H9 (cell line): ENCODE data around the gene LNX2. TPM values are rescaled to one million over a fixed set of nuclear protein-coding genes. Genes with fewer than 3 reads are reported as not detected.

Experiments
- DNase-seq: peaks from one replicate; pipeline ENCODE4 v3.0.0-alpha.2; 2017
- H2AFZ ChIP-seq: one replicate; pipeline ENCODE4 v1.6.1; 2013; ENCODE audit warnings: mild to moderate bottlenecking, low read length, control low read depth, moderate library complexity
- H2AK5ac ChIP-seq: 2 replicates; pipeline ENCODE4 v1.6.1; 2013; ENCODE audit warnings: low read length, control low read depth, mixed read lengths; ENCODE audit not compliant: insufficient read length
- H2BK120ac ChIP-seq: one replicate; pipeline ENCODE4 v1.6.1; 2013; ENCODE audit warnings: low read depth, mild to moderate bottlenecking, low read length, control low read depth, inconsistent platforms; ENCODE audit not compliant: poor library complexity, severe bottlenecking
- H2BK12ac ChIP-seq: 2 replicates; pipeline ENCODE4 v1.6.1; 2013; ENCODE audit warnings: low read length, control low read depth, mixed read lengths, low read depth; ENCODE audit not compliant: insufficient read length
- H2BK15ac ChIP-seq: 2 replicates; pipeline ENCODE4 v1.6.1; 2013; ENCODE audit warnings: low read depth, low read length, control low read depth
- H2BK20ac ChIP-seq: one replicate; pipeline ENCODE4 v1.6.1; 2013; ENCODE audit warnings: low read depth, mild to moderate bottlenecking, low read length, control low read depth, inconsistent platforms; ENCODE audit not compliant: poor library complexity, severe bottlenecking
- H2BK5ac ChIP-seq: 2 replicates; pipeline ENCODE4 v1.6.1; 2013; ENCODE audit warnings: low read length, control low read depth, mixed read lengths; ENCODE audit not compliant: insufficient read length
- H3K14ac ChIP-seq: 2 replicates; pipeline ENCODE4 v1.6.1; 2013; ENCODE audit warnings: low read length, control low read depth; ENCODE audit not compliant: insufficient read depth
- H3K18ac ChIP-seq: 2 replicates; pipeline ENCODE4 v1.6.1; 2013; ENCODE audit warnings: low read depth, mild to moderate bottlenecking, mixed read lengths, low read length, control low read depth; ENCODE audit not compliant: insufficient read length
- H3K23ac ChIP-seq: 2 replicates; pipeline ENCODE4 v1.6.1; 2013; ENCODE audit warnings: low read length, control low read depth, mixed read lengths, low read depth; ENCODE audit not compliant: insufficient read length
- H3K23me2 ChIP-seq: 2 replicates; pipeline ENCODE4 v1.6.1; 2013; ENCODE audit warnings: low read depth, mild to moderate bottlenecking, mixed read lengths, low read length, control low read depth; ENCODE audit not compliant: insufficient read length, poor library complexity, severe bottlenecking
- H3K27ac ChIP-seq: 2 replicates; pipeline ENCODE4 v1.5.1; 2013; ENCODE audit warnings: low read length, control low read depth, mixed read lengths, low read depth; ENCODE audit not compliant: insufficient read length
- H3K27me3 ChIP-seq: 2 replicates; pipeline ENCODE4 v1.6.1; 2013; ENCODE audit warnings: low read length, control low read depth, inconsistent platforms; ENCODE audit not compliant: insufficient read depth
- H3K4ac ChIP-seq: 2 replicates; pipeline ENCODE4 v1.6.1; 2013; ENCODE audit warnings: low read depth, mild to moderate bottlenecking, control low read depth, inconsistent platforms, low read length, moderate library complexity
- H3K4me1 ChIP-seq: 2 replicates; pipeline ENCODE4 v1.6.1; 2013; ENCODE audit warnings: low read length, control low read depth, inconsistent platforms; ENCODE audit not compliant: insufficient read depth
- H3K4me2 ChIP-seq: 2 replicates; pipeline ENCODE4 v1.6.1; 2013; ENCODE audit warnings: low read length, control low read depth, mixed read lengths; ENCODE audit not compliant: insufficient read length, insufficient read depth
- H3K56ac ChIP-seq: 2 replicates; pipeline ENCODE4 v1.6.1; 2013; ENCODE audit warnings: low read depth, mild to moderate bottlenecking, mixed read lengths, low read length, control low read depth; ENCODE audit not compliant: insufficient read length
- H3K79me1 ChIP-seq: 2 replicates; pipeline ENCODE4 v1.6.1; 2013; ENCODE audit warnings: low read depth, mild to moderate bottlenecking, moderate library complexity, low read length, control low read depth, inconsistent platforms; ENCODE audit not compliant: insufficient read depth, poor library complexity, severe bottlenecking
- H3K79me2 ChIP-seq: 2 replicates; pipeline ENCODE4 v1.6.1; 2013; ENCODE audit warnings: low read length, control low read depth, inconsistent platforms; ENCODE audit not compliant: insufficient read depth
- H3K9ac ChIP-seq: 2 replicates; pipeline ENCODE4 v1.6.1; 2013; ENCODE audit warnings: low read length, control low read depth, mixed read lengths; ENCODE audit not compliant: insufficient read length; ENCODE audit errors: extremely low read depth
- H3K9me3 ChIP-seq: one replicate; pipeline ENCODE4 v1.6.1; 2013; ENCODE audit warnings: low read depth, low read length, inconsistent platforms; ENCODE audit not compliant: control insufficient read depth
- H3T11ph ChIP-seq: one replicate; pipeline ENCODE4 v1.6.1; 2013; ENCODE audit warnings: mild to moderate bottlenecking, low read length, control low read depth, inconsistent platforms
- H4K20me1 ChIP-seq: one replicate; pipeline ENCODE4 v1.6.1; 2013; ENCODE audit not compliant: control insufficient read depth, insufficient read length, insufficient read depth
- H4K5ac ChIP-seq: 2 replicates; pipeline ENCODE4 v1.6.1; 2013; ENCODE audit warnings: low read depth, mild to moderate bottlenecking, mixed read lengths, low read length, control low read depth; ENCODE audit not compliant: insufficient read length
- H4K8ac ChIP-seq: replicated peaks from 2 replicates; pipeline ENCODE4 v1.6.1; 2013; ENCODE audit warnings: low read length, control low read depth, mixed read lengths, low read depth; ENCODE audit not compliant: insufficient read length
- H4K91ac ChIP-seq: 2 replicates; pipeline ENCODE4 v1.6.1; 2013; ENCODE audit warnings: low read depth, mild to moderate bottlenecking, moderate library complexity, mixed read lengths, low read length, control low read depth; ENCODE audit not compliant: insufficient read length
- H3K27ac Mint-ChIP-seq, 3 experiments: 2 replicates in 2 of 3; 3 replicates in 1 of 3; pipeline ENCODE4 v1.8.0; 2020 to 2021; ENCODE audit warnings: mixed read lengths in 3 of 3, mild to moderate bottlenecking in 1 of 3, moderate library complexity in 1 of 3
- H3K27me3 Mint-ChIP-seq: 2 replicates; pipeline ENCODE4 v1.8.0; 2021; ENCODE audit warnings: low read depth, mild to moderate bottlenecking, moderate library complexity, mixed read lengths
- H3K36me3 Mint-ChIP-seq, 3 experiments: 2 replicates in 2 of 3; 3 replicates in 1 of 3; pipeline ENCODE4 v1.8.0; 2020 to 2021; ENCODE audit warnings: low read depth in 3 of 3, mixed read lengths in 3 of 3; ENCODE audit not compliant: insufficient read depth in 1 of 3
- H3K4me1 Mint-ChIP-seq, 2 experiments: 2 replicates each; pipeline ENCODE4 v1.8.0; 2020; ENCODE audit warnings: mixed read lengths in 2 of 2
- H3K4me3 Mint-ChIP-seq, 2 experiments: 2 replicates in 1 of 2; 3 replicates in 1 of 2; pipeline ENCODE4 v1.8.0; 2020 to 2021; ENCODE audit warnings: mild to moderate bottlenecking in 2 of 2, mixed read lengths in 2 of 2, moderate library complexity in 1 of 2
- H3K9me3 Mint-ChIP-seq, 2 experiments: 2 replicates in 1 of 2; 3 replicates in 1 of 2; pipeline ENCODE4 v1.8.0; 2020; ENCODE audit warnings: mild to moderate bottlenecking in 2 of 2, mixed read lengths in 2 of 2, moderate library complexity in 1 of 2
- WGBS: extraction: QIAGEN DNeasy Blood & Tissue Kit; methylation state at CpG from one replicate; pipeline ENCODE4 v1.1.7; 2013; ENCODE audit warnings: missing lambda C conversion rate, low lambda C conversion rate, mixed read lengths; ENCODE audit not compliant: insufficient read length; ENCODE audit errors: extremely low coverage; 5-methylcytosine and 5-hydroxymethylcytosine counted together
- total RNA-seq: library from RNA; stranded (reverse); gene quantifications from 2 replicates; pipeline ENCODE4 v1.2.1, GENCODE V29; 2021
- TF ChIP-seq, protein P1 (sequence below): fragments of 200-600 bp; sonication (generic); conservative IDR thresholded peaks from 3 replicates; pipeline ENCODE4 v1.8.0; 2021; ENCODE audit warnings: antibody characterized with exemption, mild to moderate bottlenecking

The LNX2 gene
- total RNA-seq, 1 experiment from 2014 or later = 12.4 TPM

DNA sequence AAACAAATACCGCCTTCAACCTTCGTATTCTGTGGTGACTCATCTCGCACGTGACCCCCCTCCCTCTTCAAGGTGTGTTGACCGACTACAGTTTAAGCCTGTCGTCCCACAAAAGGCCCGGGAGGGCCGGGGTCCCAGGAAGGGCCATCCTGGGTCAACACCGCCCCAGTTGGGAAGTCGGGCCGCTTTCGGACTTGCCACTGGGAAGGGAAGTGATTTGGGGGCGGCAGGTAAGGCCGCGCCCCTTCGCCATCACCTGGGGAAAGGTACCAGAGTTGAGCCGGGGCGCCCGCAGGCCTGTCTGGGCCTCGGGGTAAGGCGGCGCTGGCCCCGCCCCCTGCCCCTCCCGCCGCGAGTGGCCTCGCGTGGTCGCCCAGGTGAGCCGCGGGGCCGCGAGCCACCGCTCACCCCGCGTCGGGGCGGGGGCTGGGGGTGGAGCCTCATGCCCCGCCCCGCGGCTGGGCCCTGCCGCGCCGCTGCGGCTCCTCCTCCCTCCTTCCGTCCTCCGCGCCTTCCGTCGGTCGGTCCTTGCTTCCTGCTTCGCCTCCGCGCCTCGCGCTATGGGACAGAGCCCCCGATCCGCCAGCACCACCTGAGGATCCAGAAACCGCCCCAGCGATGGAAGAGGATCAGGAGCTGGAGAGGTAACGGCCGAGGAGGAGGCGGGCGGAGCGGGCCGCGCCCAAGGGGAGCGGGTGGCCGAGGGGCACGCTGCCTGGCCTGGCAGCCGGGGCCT, 1.2 kb upstream of the LNX2 start, which contains the start of gene POLR1D:
Gene POLR1D, plus strand, starts transcription at position 527 of the 736 bp plus-strand sequence. Its CDS starts 92 bp downstream, at position 619.
- H2BK5ac ChIP-seq = peak within 1 kb of the TSS; percentile 74
- peak within 1 kb of the TSS; percentile 74 for H2BK120ac ChIP-seq
- peak within 1 kb of the TSS; percentile 91 for H3K4me2 ChIP-seq
- H3K4me1 ChIP-seq = peaks cover 9% of the 10 kb centered on the region; the same call in 1 of the 2 replicates
- no peak within 1 kb of the TSS for H3K23ac ChIP-seq
- no peak within 1 kb of the TSS for H4K91ac ChIP-seq
- Mint-ChIP-seq H3K27ac (peak within 1 kb of the TSS; percentile 97 to 99 (median 98)), H3K4me1 (peaks cover 55 to 59% of the 10 kb centered on the region in 2 experiments), H3K4me3 (peak within 1 kb of the TSS; percentile 91 to 95), H3K9me3 (no peaks in the 10 kb centered on the region), H3K36me3 (peaks cover 23 to 29% (median 28%) of the 10 kb centered on the region in 3 experiments), H3K27me3 (no peaks in the 10 kb centered on the region; the same call in 1 of the 2 replicates)
- H3K4ac ChIP-seq = no peak within 1 kb of the TSS; the same call in 1 of the 2 replicates
- H3K56ac ChIP-seq = no peak within 1 kb of the TSS
- H2BK20ac ChIP-seq = no peak within 1 kb of the TSS
- H3K79me2 ChIP-seq = peaks cover 30% of the 10 kb centered on the region; the same call in 1 of the 2 replicates
- peak within 1 kb of the TSS; percentile 98 for H3K14ac ChIP-seq
- no peaks in the 10 kb centered on the region for H4K20me1 ChIP-seq
- no peak within 1 kb of the TSS for H3T11ph ChIP-seq
- no peaks in the 10 kb centered on the region for H3K9me3 ChIP-seq
- H3K18ac ChIP-seq = peak within 1 kb of the TSS; percentile 98
- H3K23me2 ChIP-seq = peaks cover 15% of the 10 kb centered on the region
- no CpG with 5 or more reads among the region's 71 CpGs for WGBS
- no peaks in the 10 kb centered on the region for H3K79me1 ChIP-seq
- H2AFZ ChIP-seq = no peak within 1 kb of the TSS
- no peak within 1 kb of the TSS for H2AK5ac ChIP-seq
- no peak within 1 kb of the TSS; the same call in 1 of the 2 replicates for H2BK15ac ChIP-seq
- peak; percentile 91 for DNase-seq
- TF ChIP-seq, protein P1, sequence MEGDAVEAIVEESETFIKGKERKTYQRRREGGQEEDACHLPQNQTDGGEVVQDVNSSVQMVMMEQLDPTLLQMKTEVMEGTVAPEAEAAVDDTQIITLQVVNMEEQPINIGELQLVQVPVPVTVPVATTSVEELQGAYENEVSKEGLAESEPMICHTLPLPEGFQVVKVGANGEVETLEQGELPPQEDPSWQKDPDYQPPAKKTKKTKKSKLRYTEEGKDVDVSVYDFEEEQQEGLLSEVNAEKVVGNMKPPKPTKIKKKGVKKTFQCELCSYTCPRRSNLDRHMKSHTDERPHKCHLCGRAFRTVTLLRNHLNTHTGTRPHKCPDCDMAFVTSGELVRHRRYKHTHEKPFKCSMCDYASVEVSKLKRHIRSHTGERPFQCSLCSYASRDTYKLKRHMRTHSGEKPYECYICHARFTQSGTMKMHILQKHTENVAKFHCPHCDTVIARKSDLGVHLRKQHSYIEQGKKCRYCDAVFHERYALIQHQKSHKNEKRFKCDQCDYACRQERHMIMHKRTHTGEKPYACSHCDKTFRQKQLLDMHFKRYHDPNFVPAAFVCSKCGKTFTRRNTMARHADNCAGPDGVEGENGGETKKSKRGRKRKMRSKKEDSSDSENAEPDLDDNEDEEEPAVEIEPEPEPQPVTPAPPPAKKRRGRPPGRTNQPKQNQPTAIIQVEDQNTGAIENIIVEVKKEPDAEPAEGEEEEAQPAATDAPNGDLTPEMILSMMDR = no peak
- H3K27ac ChIP-seq = peak within 1 kb of the TSS; percentile 89
- H4K8ac ChIP-seq = no peak within 1 kb of the TSS
- H2BK12ac ChIP-seq = peak within 1 kb of the TSS; percentile 86
- H3K9ac ChIP-seq = peak within 1 kb of the TSS; percentile 93
- no peaks in the 10 kb centered on the region for H3K27me3 ChIP-seq
- H4K5ac ChIP-seq = peak within 1 kb of the TSS; percentile 90
